Stimulated activated naive CD8-positive, alpha-beta T cell treated with anti-CD3 and anti-CD28 coated beads, Interleukin-15, Interleukin-2, amounts not matched to agents 100 ng/mL and 50 ng/mL, for 24 hours (primary cell): Measurements from ENCODE around the gene FCGR3A.
"Not testable (repeated sequence)": the region's sequence is repeated elsewhere in the genome, so short reads cannot be mapped to it uniquely, and the experiment has no call there.

ENCODE experiments used
- H3K27ac Mint-ChIP-seq: one replicate; pipeline ENCODE4 v1.8.0; 2021; ENCODE audit warnings: mild to moderate bottlenecking, mixed read lengths
- H3K27me3 Mint-ChIP-seq: one replicate; pipeline ENCODE4 v1.8.0; 2021; ENCODE audit warnings: mixed read lengths
- H3K36me3 Mint-ChIP-seq: one replicate; pipeline ENCODE4 v1.8.0; 2021; ENCODE audit warnings: low read depth, mixed read lengths
- H3K4me1 Mint-ChIP-seq: one replicate; pipeline ENCODE4 v1.8.0; 2021; ENCODE audit warnings: low read depth, mixed read lengths
- H3K4me3 Mint-ChIP-seq: one replicate; pipeline ENCODE4 v1.8.0; 2021; ENCODE audit warnings: mild to moderate bottlenecking, mixed read lengths
- H3K9me3 Mint-ChIP-seq: one replicate; pipeline ENCODE4 v1.8.0; 2021; ENCODE audit warnings: mixed read lengths

Gene FCGR3A

GRCh38 chr1:161542091-161542559 is 7.5 kb downstream of the FCGR3A start:
- not testable (repeated sequence) for H3K9me3 Mint-ChIP-seq, H3K36me3 Mint-ChIP-seq, H3K27me3 Mint-ChIP-seq
- Mint-ChIP-seq H3K4me1 (peaks cover 68% of the 10 kb centered on the region), H3K4me3 (peak overlapping the region; percentile 47), H3K27ac (peak overlapping the region; percentile 26)

- peak overlapping the region; percentile 95 for H3K4me3 Mint-ChIP-seq
- H3K27me3 Mint-ChIP-seq, H3K36me3 Mint-ChIP-seq, H3K9me3 Mint-ChIP-seq: not testable (repeated sequence)
- H3K27ac Mint-ChIP-seq = peak overlapping the region; percentile 97
- peaks cover 64% of the 10 kb centered on the region for H3K4me1 Mint-ChIP-seq
Observed at GRCh38 chr1:161540570-161540960, 9.1 kb downstream of the FCGR3A start.

GRCh38 chr1:161539731-161540569 is 9.7 kb downstream of the FCGR3A start:
- H3K9me3 Mint-ChIP-seq, H3K27me3 Mint-ChIP-seq, H3K36me3 Mint-ChIP-seq: not testable (repeated sequence)
- H3K27ac Mint-ChIP-seq = peak overlapping the region; percentile 97
- H3K4me1 Mint-ChIP-seq = peaks cover 58% of the 10 kb centered on the region
- H3K4me3 Mint-ChIP-seq = peak overlapping the region; percentile 95

- Mint-ChIP-seq H3K4me3 (peak overlapping the region; percentile 95), H3K4me1 (peaks cover 55% of the 10 kb centered on the region)
- H3K36me3 Mint-ChIP-seq, H3K9me3 Mint-ChIP-seq, H3K27me3 Mint-ChIP-seq, H3K27ac Mint-ChIP-seq: not testable (repeated sequence)
Observed at GRCh38 chr1:161538925-161539479, 10.6 kb downstream of the FCGR3A start.

- not testable (repeated sequence) for H3K36me3 Mint-ChIP-seq, H3K27ac Mint-ChIP-seq, H3K9me3 Mint-ChIP-seq, H3K27me3 Mint-ChIP-seq, H3K4me3 Mint-ChIP-seq
- peaks cover 39% of the 10 kb centered on the region for H3K4me1 Mint-ChIP-seq
Observed at GRCh38 chr1:161537068-161537669, 12.4 kb downstream of the FCGR3A start.

GRCh38 chr1:161532644-161533567 is 16.7 kb downstream of the FCGR3A start:
- not testable (repeated sequence) for H3K9me3 Mint-ChIP-seq, H3K36me3 Mint-ChIP-seq, H3K4me3 Mint-ChIP-seq
- Mint-ChIP-seq H3K27ac (peak overlapping the region; percentile 6), H3K27me3 (peaks cover 12% of the 10 kb centered on the region), H3K4me1 (peaks cover 27% of the 10 kb centered on the region)

GRCh38 chr1:161531986-161532643 is 17.5 kb downstream of the FCGR3A start:
- H3K4me1 Mint-ChIP-seq = peaks cover 21% of the 10 kb centered on the region
- H3K9me3 Mint-ChIP-seq = no peaks in the 10 kb centered on the region
- peak overlapping the region; percentile 6 for H3K27ac Mint-ChIP-seq
- peak overlapping the region; percentile 28 for H3K4me3 Mint-ChIP-seq
- peaks cover 12% of the 10 kb centered on the region for H3K27me3 Mint-ChIP-seq
- H3K36me3 Mint-ChIP-seq = peaks cover 4% of the 10 kb centered on the region

GRCh38 chr1:161530671-161531641 is 18.7 kb downstream of the FCGR3A start:
- Mint-ChIP-seq H3K27me3 (peaks cover 19% of the 10 kb centered on the region), H3K4me3 (peak overlapping the region; percentile 90), H3K4me1 (peaks cover 21% of the 10 kb centered on the region), H3K27ac (peak overlapping the region; percentile 96)
- H3K36me3 Mint-ChIP-seq, H3K9me3 Mint-ChIP-seq: not testable (repeated sequence)

- Mint-ChIP-seq H3K27me3 (peaks cover 21% of the 10 kb centered on the region), H3K4me3 (peak overlapping the region; percentile 90), H3K27ac (peak overlapping the region; percentile 96), H3K4me1 (peaks cover 21% of the 10 kb centered on the region)
- H3K9me3 Mint-ChIP-seq, H3K36me3 Mint-ChIP-seq: not testable (repeated sequence)
Observed at GRCh38 chr1:161530158-161530557, 19.5 kb downstream of the FCGR3A start.

- Mint-ChIP-seq H3K27me3 (peaks cover 21% of the 10 kb centered on the region), H3K4me3 (peak overlapping the region; percentile 90), H3K27ac (peak overlapping the region; percentile 96), H3K4me1 (peaks cover 24% of the 10 kb centered on the region)
- not testable (repeated sequence) for H3K36me3 Mint-ChIP-seq, H3K9me3 Mint-ChIP-seq
Observed at GRCh38 chr1:161529463-161530104, 20.0 kb downstream of the FCGR3A start.

GRCh38 chr1:161528550-161528949 is 21.1 kb downstream of the FCGR3A start:
- H3K4me3 Mint-ChIP-seq, H3K36me3 Mint-ChIP-seq, H3K9me3 Mint-ChIP-seq, H3K27ac Mint-ChIP-seq: not testable (repeated sequence)
- Mint-ChIP-seq H3K27me3 (peaks cover 25% of the 10 kb centered on the region), H3K4me1 (peaks cover 30% of the 10 kb centered on the region)

GRCh38 chr1:161525918-161526317 is 23.7 kb downstream of the FCGR3A start:
- H3K4me3 Mint-ChIP-seq = peak overlapping the region; percentile 13
- H3K9me3 Mint-ChIP-seq, H3K36me3 Mint-ChIP-seq, H3K27ac Mint-ChIP-seq: not testable (repeated sequence)
- peaks cover 23% of the 10 kb centered on the region for H3K4me1 Mint-ChIP-seq
- H3K27me3 Mint-ChIP-seq = peaks cover 25% of the 10 kb centered on the region

GRCh38 chr1:161525321-161525720 is 24.3 kb downstream of the FCGR3A start:
- not testable (repeated sequence) for H3K27ac Mint-ChIP-seq, H3K36me3 Mint-ChIP-seq, H3K9me3 Mint-ChIP-seq
- H3K4me3 Mint-ChIP-seq = peak overlapping the region; percentile 67
- H3K27me3 Mint-ChIP-seq = peaks cover 21% of the 10 kb centered on the region
- H3K4me1 Mint-ChIP-seq = peaks cover 17% of the 10 kb centered on the region
